Astrocyte (in vitro differentiated cells and primary cell): ENCODE results near the gene TPGS1. TPM values are rescaled to one million over a fixed set of nuclear protein-coding genes. Genes with fewer than 3 reads are reported as not detected.

Source experiments
- DNase-seq: peaks from one replicate; pipeline ENCODE4 v3.0.0-alpha.2; 2010; ENCODE audit warnings: low read depth
- FAIRE-seq: peaks from 2 replicates; lab custom pipeline; 2011; peaks lifted over from hg19 to GRCh38; lab: Jason Lieb, UNC
- H2AFZ ChIP-seq: 2 replicates; pipeline ENCODE4 v1.6.0; 2012; ENCODE audit warnings: low read depth, low read length, inconsistent platforms
- H3K27ac ChIP-seq: 2 replicates; pipeline ENCODE4 v1.5.1; 2011; ENCODE audit warnings: low read depth, low read length, inconsistent platforms
- H3K27me3 ChIP-seq: 2 replicates; pipeline ENCODE4 v1.6.0; 2011; ENCODE audit warnings: low read length, inconsistent platforms; ENCODE audit not compliant: insufficient read depth
- H3K36me3 ChIP-seq: 2 replicates; pipeline ENCODE4 v1.5.1; 2011; ENCODE audit warnings: low read length, inconsistent platforms; ENCODE audit not compliant: insufficient read depth
- H3K4me1 ChIP-seq: 2 replicates; pipeline ENCODE4 v1.5.1; 2011; ENCODE audit warnings: low read length, inconsistent platforms; ENCODE audit not compliant: insufficient read depth
- H3K4me2 ChIP-seq: 2 replicates; pipeline ENCODE4 v1.6.0; 2012; ENCODE audit warnings: low read length, inconsistent platforms
- H3K4me3 ChIP-seq: 2 replicates; pipeline ENCODE4 v1.5.1; 2011; ENCODE audit warnings: low read depth, mild to moderate bottlenecking, low read length, inconsistent platforms; ENCODE audit not compliant: insufficient read depth
- H3K79me2 ChIP-seq: 2 replicates; pipeline ENCODE4 v1.6.0; 2012; ENCODE audit warnings: mild to moderate bottlenecking, low read length, inconsistent platforms; ENCODE audit not compliant: insufficient read depth
- H3K9ac ChIP-seq: 2 replicates; pipeline ENCODE4 v1.6.0; 2012; ENCODE audit warnings: mild to moderate bottlenecking, low read length, inconsistent platforms
- H3K9me3 ChIP-seq: 2 replicates; pipeline ENCODE4 v1.5.1; 2012; ENCODE audit warnings: low read depth, mild to moderate bottlenecking, low read length, inconsistent platforms; ENCODE audit not compliant: insufficient read depth
- H4K20me1 ChIP-seq: 2 replicates; pipeline ENCODE4 v1.6.0; 2012; ENCODE audit warnings: low read length, inconsistent platforms; ENCODE audit not compliant: insufficient read depth
- H3K27ac Mint-ChIP-seq: one replicate; pipeline ENCODE4 v1.8.0; 2021; ENCODE audit warnings: mild to moderate bottlenecking, mixed read lengths; ENCODE audit not compliant: unreplicated experiment
- H3K27me3 Mint-ChIP-seq: one replicate; pipeline ENCODE4 v1.8.0; 2021; ENCODE audit warnings: low read depth, mixed read lengths; ENCODE audit not compliant: unreplicated experiment
- H3K36me3 Mint-ChIP-seq: one replicate; pipeline ENCODE4 v1.8.0; 2021; ENCODE audit warnings: low read depth, mixed read lengths; ENCODE audit not compliant: unreplicated experiment
- H3K4me1 Mint-ChIP-seq: one replicate; pipeline ENCODE4 v1.8.0; 2021; ENCODE audit warnings: low read depth, mixed read lengths; ENCODE audit not compliant: unreplicated experiment
- H3K4me3 Mint-ChIP-seq: one replicate; pipeline ENCODE4 v1.8.0; 2021; ENCODE audit warnings: mild to moderate bottlenecking, moderate library complexity, mixed read lengths; ENCODE audit not compliant: unreplicated experiment
- H3K9me3 Mint-ChIP-seq: one replicate; pipeline ENCODE4 v1.8.0; 2021; ENCODE audit warnings: mild to moderate bottlenecking, mixed read lengths; ENCODE audit not compliant: unreplicated experiment
- CTCF ChIP-seq: IDR thresholded peaks from 2 replicates; pipeline ENCODE4 v1.5.1; 2011; ENCODE audit warnings: low read depth, mild to moderate bottlenecking, inconsistent platforms, low read length, moderate library complexity; ENCODE audit not compliant: insufficient read depth
- EZH2 ChIP-seq: IDR thresholded peaks from 2 replicates; pipeline ENCODE4 v1.6.1; 2012; ENCODE audit warnings: mild to moderate bottlenecking, low read length, inconsistent platforms; ENCODE audit not compliant: insufficient read depth
- total RNA-seq: library from RNA; stranded (reverse); gene quantifications from 2 replicates; pipeline ENCODE4 v1.2.1, GENCODE V29; 2021

The TPGS1 gene
- total RNA-seq, 1 donor from 2014 or later = 17.9 TPM

- no peaks in the 10 kb centered on the region for H3K27me3 ChIP-seq
- no peaks in the 10 kb centered on the region for H3K9me3 Mint-ChIP-seq
- peak overlapping the region; percentile 85 for H3K9ac ChIP-seq
- H3K4me3 ChIP-seq = peak overlapping the region; percentile 76
- H4K20me1 ChIP-seq = peaks cover 66% of the 10 kb centered on the region
- H3K4me1 Mint-ChIP-seq = peaks cover 11% of the 10 kb centered on the region
- H3K4me2 ChIP-seq = peak overlapping the region; percentile 92
- no peaks in the 10 kb centered on the region for H3K36me3 ChIP-seq
- TF ChIP-seq EZH2 = no peak
- no peak for TF ChIP-seq CTCF
- no peaks in the 10 kb centered on the region for H3K9me3 ChIP-seq
- peak overlapping the region; percentile 92 for H3K4me3 Mint-ChIP-seq
- no peak overlapping the region for H2AFZ ChIP-seq
- peaks cover 28% of the 10 kb centered on the region for H3K4me1 ChIP-seq
- DNase-seq (no peak), FAIRE-seq (no peak)
- H3K36me3 Mint-ChIP-seq = peaks cover 3% of the 10 kb centered on the region
- no peak overlapping the region for H3K27ac Mint-ChIP-seq
- no peaks in the 10 kb centered on the region for H3K27me3 Mint-ChIP-seq
- no peak overlapping the region for H3K27ac ChIP-seq
- H3K79me2 ChIP-seq = peaks cover 64% of the 10 kb centered on the region
Observed at GRCh38 chr19:534088-534487, 26.8 kb downstream of the TPGS1 start.

DNA sequence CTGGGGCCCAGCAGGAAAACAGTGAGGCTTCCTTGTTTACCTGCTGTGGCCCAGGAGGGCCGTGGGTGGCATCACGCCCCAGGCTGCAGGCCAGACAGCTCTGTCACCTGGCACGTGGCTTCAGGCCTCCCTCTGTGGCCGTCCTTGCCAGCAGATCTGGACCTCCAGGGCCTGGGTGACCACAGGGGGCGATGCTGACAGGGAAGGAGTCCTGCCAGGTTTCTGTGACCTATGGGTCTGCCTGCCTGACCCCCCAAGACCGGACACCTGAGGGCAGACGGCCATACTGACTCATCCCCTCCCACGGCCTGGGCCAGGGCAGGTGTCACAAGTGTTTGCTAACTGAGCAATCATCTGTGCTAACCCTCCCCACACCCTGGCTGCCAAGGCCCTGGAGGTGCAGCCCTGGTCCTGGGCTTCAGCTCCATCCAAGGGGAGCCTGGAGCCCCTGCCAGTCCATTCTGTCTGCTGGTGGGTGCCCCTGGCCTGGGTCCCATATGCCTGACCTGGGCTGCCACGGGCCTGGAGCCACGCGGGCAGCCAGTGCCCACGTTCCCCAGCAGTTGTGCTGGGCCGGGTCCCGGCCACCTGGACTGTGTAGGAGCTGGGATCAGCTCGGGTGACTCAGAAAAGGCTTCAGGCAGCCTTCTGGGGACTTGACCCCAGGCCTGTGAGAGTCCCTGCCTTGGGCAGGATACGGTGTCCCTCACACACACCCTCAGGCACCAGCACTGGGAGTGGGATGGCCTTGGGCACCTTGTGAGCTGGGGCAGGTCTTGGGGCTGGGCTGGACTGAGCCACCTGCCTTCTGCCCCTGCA lies 27.9 kb downstream of the TPGS1 start:
- Histone ChIP-seq H3K9me3 (no peaks in the 10 kb centered on the region), H3K9ac (peak overlapping the region; percentile 2), H2AFZ (no peak overlapping the region), H4K20me1 (peaks cover 73% of the 10 kb centered on the region), H3K36me3 (no peaks in the 10 kb centered on the region), H3K79me2 (peaks cover 66% of the 10 kb centered on the region), H3K27me3 (no peaks in the 10 kb centered on the region), H3K4me1 (peaks cover 28% of the 10 kb centered on the region), H3K4me2 (peak overlapping the region; percentile 22), H3K27ac (no peak overlapping the region), H3K4me3 (no peak overlapping the region)
- no peaks in the 10 kb centered on the region for H3K27me3 Mint-ChIP-seq
- no peak for FAIRE-seq
- H3K27ac Mint-ChIP-seq = no peak overlapping the region
- H3K9me3 Mint-ChIP-seq = no peaks in the 10 kb centered on the region
- no peak for DNase-seq
- TF ChIP-seq EZH2 (no peak), CTCF (no peak)
- peaks cover 3% of the 10 kb centered on the region for H3K36me3 Mint-ChIP-seq
- peak overlapping the region; percentile 64 for H3K4me3 Mint-ChIP-seq
- peaks cover 11% of the 10 kb centered on the region for H3K4me1 Mint-ChIP-seq
